Uterus (tissue), 4 donors: ENCODE data around the gene POLR3E. TPM values are rescaled to one million over a fixed set of nuclear protein-coding genes. Genes with fewer than 3 reads are reported as not detected.

Source experiments
- DNase-seq, 2 donors: peaks; one replicate each; pipeline ENCODE4 v3.0.0-alpha.2; 2019 to 2020
- H3K27ac ChIP-seq, 2 donors: fragments of 200-600 bp; sonication (generic); 1 replicate in 1 of 2; 2 replicates in 1 of 2; pipeline ENCODE4 v1.5.1; 2016 to 2018
- H3K27me3 ChIP-seq, 2 donors: fragments of 200-600 bp; sonication (generic); one replicate each; pipeline ENCODE4 v1.5.1; 2018 to 2019; ENCODE audit warnings: control low read depth in 1 of 2
- H3K36me3 ChIP-seq, 2 donors: fragments of 200-600 bp; sonication (generic); one replicate each; pipeline ENCODE4 v1.5.1; 2019; ENCODE audit warnings: control low read depth in 1 of 2
- H3K4me1 ChIP-seq, 2 donors: fragments of 200-600 bp; sonication (generic); one replicate each; pipeline ENCODE4 v1.5.1; 2018 to 2019; ENCODE audit warnings: control low read depth in 1 of 2
- H3K4me3 ChIP-seq, 2 donors: fragments of 200-600 bp; sonication (generic); 1 replicate in 1 of 2; 2 replicates in 1 of 2; pipeline ENCODE4 v1.5.1; 2018 to 2019; ENCODE audit warnings: mild to moderate bottlenecking in 1 of 2
- H3K9me3 ChIP-seq, 2 donors: fragments of 200-600 bp; sonication (generic); one replicate each; pipeline ENCODE4 v1.5.1; 2019; ENCODE audit warnings: control low read depth in 1 of 2
- CTCF ChIP-seq, 4 experiments: fragments of 200-600 bp in 2 of 4; fragments of 450-650 bp in 2 of 4; sonication (generic) in 2 of 4; IDR thresholded peaks; one replicate each; pipeline ENCODE4 v1.5.1; 2016 to 2019; ENCODE audit warnings: antibody characterized with exemption in 4 of 4, mild to moderate bottlenecking in 2 of 4, moderate library complexity in 1 of 4
- POLR2A ChIP-seq, 2 donors: fragments of 450-650 bp; IDR thresholded peaks; one replicate each; pipeline ENCODE4 v1.6.1; 2016; ENCODE audit warnings: antibody characterized with exemption in 2 of 2, mild to moderate bottlenecking in 1 of 2, moderate library complexity in 1 of 2
- intact Hi-C: fragments of 100-400 bp; cut with DNase I; formaldehyde crosslinking; loops from one replicate; pipeline ENCODE4 v1.15.1; 2023; ENCODE audit warnings: low total_unique reads
- total RNA-seq, 4 donors: library from RNA; depleted of rRNA in 3 of 4; stranded (reverse); fragments of >200 nt in 3 of 4; gene quantifications; one replicate each; pipeline versions ENCODE4 v1.1.0 to v1.2.4, GENCODE V29; 2014 to 2023
- donor health status: DM: yes; HTN: yes; CAD: no.

POLR3E gene
- 100 to 1,000 TPM in 1 of 4 donors, 10 to 100 TPM in 3; 45.1 to 179 (median 64.5) TPM for total RNA-seq

- Histone ChIP-seq H3K4me1 (no peaks in the 10 kb centered on the region), H3K27ac (peak within 1 kb of the TSS; percentile 90 to 93), H3K9me3 (no peaks in the 10 kb centered on the region), H3K27me3 (no peaks in the 10 kb centered on the region), H3K36me3 (no peaks in the 10 kb centered on the region), H3K4me3 (peak within 1 kb of the TSS; percentile 78 to 90)
- TF ChIP-seq CTCF (IDR thresholded peaks at IDR 0.05), result peak; percentile 89 to 99 (median 99)
- TF ChIP-seq POLR2A (IDR thresholded peaks at IDR 0.05), result peak in 1 of 2 donors; percentile 66
- DNase-seq, result peak; percentile 99 to 100
- intact Hi-C loops, result loop anchor here (2.0 kb wide), 1 partner anchor 102 kb away; no protein-coding TSS in a partner anchor
Measured at GRCh38 chr16:22297114-22297870, at the start of gene POLR3E. Gene POLR3E (plus strand): TSS chr16:22297409. CDS start chr16:22302969, 5,560 bp downstream.

GRCh38 chr16:22250522-22250921 is 46.7 kb upstream of the POLR3E start:
- Histone ChIP-seq H3K27ac (no peak overlapping the region), H3K9me3 (no peaks in the 10 kb centered on the region), H3K27me3 (no peaks in the 10 kb centered on the region), H3K4me1 (no peaks in the 10 kb centered on the region), H3K36me3 (no peaks in the 10 kb centered on the region), H3K4me3 (no peak overlapping the region)
- TF ChIP-seq POLR2A (IDR thresholded peaks at IDR 0.05) (no peak), CTCF (IDR thresholded peaks at IDR 0.05) (no peak)
- DNase-seq, result no peak
- intact Hi-C loops, result no loop called here

- H3K36me3 ChIP-seq, result no peaks in the 10 kb centered on the region
- no peak overlapping the region for H3K4me3 ChIP-seq
- DNase-seq, result no peak
- no peaks in the 10 kb centered on the region for H3K9me3 ChIP-seq
- no peaks in the 10 kb centered on the region for H3K4me1 ChIP-seq
- no peaks in the 10 kb centered on the region for H3K27me3 ChIP-seq
- no peak overlapping the region for H3K27ac ChIP-seq
- intact Hi-C loops, result no loop called here
- no peak for TF ChIP-seq POLR2A (IDR thresholded peaks at IDR 0.05)
- TF ChIP-seq CTCF (IDR thresholded peaks at IDR 0.05), result no peak
Measured at GRCh38 chr16:22252317-22252716, 44.9 kb upstream of the POLR3E start.

- no peak for TF ChIP-seq POLR2A (IDR thresholded peaks at IDR 0.05)
- TF ChIP-seq CTCF (IDR thresholded peaks at IDR 0.05), result no peak
- Histone ChIP-seq H3K9me3 (no peaks in the 10 kb centered on the region), H3K27me3 (no peaks in the 10 kb centered on the region), H3K4me1 (no peaks in the 10 kb centered on the region), H3K4me3 (no peak overlapping the region), H3K27ac (no peak overlapping the region), H3K36me3 (no peaks in the 10 kb centered on the region)
- no peak for DNase-seq
- intact Hi-C loops, result no loop called here
Measured at GRCh38 chr16:22253272-22253671, 43.9 kb upstream of the POLR3E start.

GRCh38 chr16:22255335-22255734 is 41.9 kb upstream of the POLR3E start:
- no peak overlapping the region for H3K4me3 ChIP-seq
- H3K27ac ChIP-seq, result no peak overlapping the region
- H3K9me3 ChIP-seq, result no peaks in the 10 kb centered on the region
- H3K27me3 ChIP-seq, result no peaks in the 10 kb centered on the region
- intact Hi-C loops, result no loop called here
- H3K36me3 ChIP-seq, result no peaks in the 10 kb centered on the region
- no peaks in the 10 kb centered on the region for H3K4me1 ChIP-seq
- no peak for DNase-seq
- TF ChIP-seq POLR2A (IDR thresholded peaks at IDR 0.05) (no peak), CTCF (IDR thresholded peaks at IDR 0.05) (no peak)
